Gastrocnemius medialis (tissue), 4 donors: ENCODE data around the gene CFAP299. TPM values are rescaled to one million over a fixed set of nuclear protein-coding genes. Genes with fewer than 3 reads are reported as not detected.

Experiments
- ATAC-seq, 2 donors: fragments of 150-250 bp; one replicate each; pipeline ENCODE4 v1.9.1; 2016
- DNase-seq, 2 donors: peaks; one replicate each; pipeline ENCODE4 v3.0.0-alpha.2; 2019
- H3K27ac ChIP-seq, 4 donors: fragments of 200-600 bp; sonication (generic); 1 replicate in 1 of 4; 2 replicates in 3 of 4; pipeline ENCODE4 v1.5.1; 2016 to 2018; ENCODE audit warnings: mild to moderate bottlenecking in 2 of 4, moderate library complexity in 1 of 4
- H3K27me3 ChIP-seq, 3 donors: fragments of 200-600 bp; sonication (generic) in 2 of 3; 1 replicate in 1 of 3; 2 replicates in 2 of 3; pipeline versions ENCODE4 v1.5.1 to v1.6.0; 2016 to 2019; ENCODE audit warnings: mild to moderate bottlenecking in 1 of 3, moderate library complexity in 1 of 3
- H3K36me3 ChIP-seq, 2 donors: fragments of 200-600 bp; sonication (generic) in 1 of 2; one replicate each; pipeline ENCODE4 v1.5.1; 2017 to 2018
- H3K4me1 ChIP-seq, 2 donors: fragments of 200-600 bp; sonication (generic) in 1 of 2; one replicate each; pipeline ENCODE4 v1.5.1; 2016 to 2017; ENCODE audit warnings: mild to moderate bottlenecking in 2 of 2
- H3K4me3 ChIP-seq, 4 donors: fragments of 200-600 bp; sonication (generic) in 3 of 4; 1 replicate in 1 of 4; 2 replicates in 3 of 4; pipeline ENCODE4 v1.5.1; 2016 to 2019; ENCODE audit warnings: mild to moderate bottlenecking in 2 of 4
- H3K9me3 ChIP-seq, 3 donors: fragments of 200-600 bp; sonication (generic) in 2 of 3; 1 replicate in 1 of 3; 2 replicates in 2 of 3; pipeline ENCODE4 v1.5.1; 2016 to 2019
- CTCF ChIP-seq, 5 experiments: fragments of 450-650 bp in 3 of 5; fragments of 200-600 bp in 2 of 5; sonication (generic) in 2 of 5; IDR thresholded peaks in 4 of 5; conservative IDR thresholded peaks in 1 of 5; 1 replicate in 4 of 5; 2 replicates in 1 of 5; pipeline ENCODE4 v1.5.1; 2016 to 2019; ENCODE audit warnings: antibody characterized with exemption in 5 of 5, mild to moderate bottlenecking in 3 of 5, moderate library complexity in 3 of 5
- POLR2A ChIP-seq, 2 donors: fragments of 450-650 bp; IDR thresholded peaks; one replicate each; pipeline ENCODE4 v1.6.1; 2017; ENCODE audit warnings: antibody characterized with exemption in 2 of 2, mild to moderate bottlenecking in 2 of 2, moderate library complexity in 2 of 2
- in situ Hi-C, 4 donors: fragments of 200-750 bp; cut with MboI; loops; one replicate each; pipeline versions ENCODE4 v1.15.0 to v1.8.0; 2017; ENCODE audit warnings: low sequenced_read_pairs in 4 of 4
- intact Hi-C: fragments of 100-400 bp; cut with DNase I; formaldehyde crosslinking; loops from one replicate; pipeline ENCODE4 v1.15.1; 2023; ENCODE audit warnings: low total_unique reads
- total RNA-seq, 4 donors: library from RNA; depleted of rRNA; stranded (reverse); fragments of >200 nt; gene quantifications; one replicate each; pipeline versions ENCODE4 v1.1.0 to v1.2.3, GENCODE V29; 2016

CFAP299 gene
- total RNA-seq, 4 donors from 2014 or later = not detected

- Histone ChIP-seq H3K27ac (no peak overlapping the region), H3K27me3 (peaks cover 0 to 4% (median 0%) of the 10 kb centered on the region in 3 donors), H3K9me3 (no peaks in the 10 kb centered on the region), H3K4me1 (no peaks in the 10 kb centered on the region), H3K4me3 (no peak overlapping the region), H3K36me3 (no peaks in the 10 kb centered on the region)
- no peak for ATAC-seq
- intact Hi-C loops = no loop called here
- in situ Hi-C loops = no loop called here
- no peak for TF ChIP-seq POLR2A (IDR thresholded peaks at IDR 0.05)
- no peak for TF ChIP-seq CTCF (IDR thresholded peaks at IDR 0.05 in 4 of 5, conservative IDR thresholded peaks at IDR 0.05 in 1 of 5)
- no peak for DNase-seq
Observed at GRCh38 chr4:80307183-80307735, 28.3 kb upstream of the CFAP299 start.

- intact Hi-C loops (no loop called here), in situ Hi-C loops (no loop called here)
- Histone ChIP-seq H3K4me1 (no peaks in the 10 kb centered on the region), H3K27me3 (peaks cover 0 to 4% (median 0%) of the 10 kb centered on the region in 3 donors), H3K36me3 (no peaks in the 10 kb centered on the region), H3K9me3 (no peaks in the 10 kb centered on the region), H3K4me3 (no peak overlapping the region), H3K27ac (no peak overlapping the region)
- no peak for ATAC-seq
- no peak for DNase-seq
- TF ChIP-seq POLR2A (IDR thresholded peaks at IDR 0.05) (no peak), CTCF (IDR thresholded peaks at IDR 0.05 in 4 of 5, conservative IDR thresholded peaks at IDR 0.05 in 1 of 5) (no peak)
Observed at GRCh38 chr4:80307774-80308465, 27.6 kb upstream of the CFAP299 start.

GRCh38 chr4:80308466-80308822 lies 27.1 kb upstream of the CFAP299 start:
- Histone ChIP-seq H3K27me3 (peaks cover 0 to 4% (median 0%) of the 10 kb centered on the region in 3 donors), H3K9me3 (no peaks in the 10 kb centered on the region), H3K4me3 (no peak overlapping the region), H3K4me1 (no peaks in the 10 kb centered on the region), H3K27ac (no peak overlapping the region), H3K36me3 (no peaks in the 10 kb centered on the region)
- ATAC-seq = no peak
- intact Hi-C loops (no loop called here), in situ Hi-C loops (no loop called here)
- no peak for DNase-seq
- TF ChIP-seq POLR2A (IDR thresholded peaks at IDR 0.05) (no peak), CTCF (IDR thresholded peaks at IDR 0.05 in 4 of 5, conservative IDR thresholded peaks at IDR 0.05 in 1 of 5) (no peak)

GRCh38 chr4:80309294-80310004 lies 26.1 kb upstream of the CFAP299 start:
- Histone ChIP-seq H3K27ac (no peak overlapping the region), H3K27me3 (peaks cover 0 to 3% (median 0%) of the 10 kb centered on the region in 3 donors), H3K9me3 (no peaks in the 10 kb centered on the region), H3K4me1 (no peaks in the 10 kb centered on the region), H3K36me3 (no peaks in the 10 kb centered on the region), H3K4me3 (no peak overlapping the region)
- no peak for ATAC-seq
- in situ Hi-C loops = no loop called here
- DNase-seq = no peak
- TF ChIP-seq POLR2A (IDR thresholded peaks at IDR 0.05) (no peak), CTCF (IDR thresholded peaks at IDR 0.05 in 4 of 5, conservative IDR thresholded peaks at IDR 0.05 in 1 of 5) (no peak)
- intact Hi-C loops = no loop called here
